Epithelial cell of esophagus (primary cell): ENCODE measurements around the gene HES3.

Experiments used
- DNase-seq: peaks from one replicate; pipeline ENCODE4 v3.0.0; 2010; ENCODE audit warnings: low read depth
- H3K4me3 ChIP-seq: 2 replicates; pipeline ENCODE4 v1.5.1; 2011; ENCODE audit warnings: mild to moderate bottlenecking, low read length, control low read depth
- TF ChIP-seq, protein P1 (sequence below): IDR thresholded peaks from 2 replicates; pipeline ENCODE4 v1.5.1; 2011; ENCODE audit warnings: low read depth, mild to moderate bottlenecking, low read length, control low read depth, inconsistent platforms; ENCODE audit not compliant: insufficient read depth; ENCODE audit errors: missing control alignments

HES3 gene

DNA sequence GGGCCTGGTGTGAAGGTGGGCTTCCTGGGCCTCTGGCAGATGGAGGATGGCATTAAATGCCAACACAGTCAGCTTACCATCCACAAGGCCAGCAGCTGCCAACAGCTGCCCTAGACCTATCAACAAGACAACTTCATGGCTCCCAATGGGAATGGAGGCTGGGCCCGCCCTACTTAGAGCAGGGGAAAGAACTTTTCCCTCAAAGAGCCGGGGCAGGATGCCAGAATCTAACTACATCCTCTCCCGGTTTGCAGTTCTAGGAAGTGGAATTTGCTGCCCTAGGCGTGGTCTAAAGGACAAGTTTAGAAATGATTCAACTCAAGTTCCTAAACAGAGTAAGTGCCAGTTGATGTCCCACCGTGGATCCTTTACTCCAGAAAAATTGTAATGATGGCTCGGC, 21.3 kb upstream of the HES3 start:
- TF ChIP-seq, protein P1, sequence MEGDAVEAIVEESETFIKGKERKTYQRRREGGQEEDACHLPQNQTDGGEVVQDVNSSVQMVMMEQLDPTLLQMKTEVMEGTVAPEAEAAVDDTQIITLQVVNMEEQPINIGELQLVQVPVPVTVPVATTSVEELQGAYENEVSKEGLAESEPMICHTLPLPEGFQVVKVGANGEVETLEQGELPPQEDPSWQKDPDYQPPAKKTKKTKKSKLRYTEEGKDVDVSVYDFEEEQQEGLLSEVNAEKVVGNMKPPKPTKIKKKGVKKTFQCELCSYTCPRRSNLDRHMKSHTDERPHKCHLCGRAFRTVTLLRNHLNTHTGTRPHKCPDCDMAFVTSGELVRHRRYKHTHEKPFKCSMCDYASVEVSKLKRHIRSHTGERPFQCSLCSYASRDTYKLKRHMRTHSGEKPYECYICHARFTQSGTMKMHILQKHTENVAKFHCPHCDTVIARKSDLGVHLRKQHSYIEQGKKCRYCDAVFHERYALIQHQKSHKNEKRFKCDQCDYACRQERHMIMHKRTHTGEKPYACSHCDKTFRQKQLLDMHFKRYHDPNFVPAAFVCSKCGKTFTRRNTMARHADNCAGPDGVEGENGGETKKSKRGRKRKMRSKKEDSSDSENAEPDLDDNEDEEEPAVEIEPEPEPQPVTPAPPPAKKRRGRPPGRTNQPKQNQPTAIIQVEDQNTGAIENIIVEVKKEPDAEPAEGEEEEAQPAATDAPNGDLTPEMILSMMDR: no peak
- no peak overlapping the region for H3K4me3 ChIP-seq
- DNase-seq: peak; percentile 30

GRCh38 chr1:6223617-6224016, 20.4 kb upstream of the HES3 start:
- TF ChIP-seq, protein P1: no peak
- H3K4me3 ChIP-seq: no peak overlapping the region
- no peak for DNase-seq

DNA sequence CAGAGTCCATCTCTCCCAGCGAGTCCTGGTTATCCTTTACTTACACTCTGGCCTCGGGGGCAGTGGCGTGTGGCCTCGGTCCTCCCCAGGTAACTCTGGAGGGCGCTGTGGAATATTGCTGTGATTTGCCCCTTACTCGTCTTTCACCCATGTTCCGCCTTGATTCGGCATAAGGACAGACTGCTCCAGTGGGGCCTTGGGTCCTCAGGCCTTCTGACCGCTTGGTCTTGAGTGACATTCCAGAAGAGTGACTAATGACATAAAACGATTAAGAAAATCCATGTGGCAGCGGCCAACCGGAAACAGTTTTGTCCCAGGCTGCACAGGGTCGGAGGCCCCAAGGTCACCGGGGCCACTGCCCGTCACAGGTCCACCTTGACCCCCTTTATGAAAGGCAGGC, 19.3 kb upstream of the HES3 start:
- no peak overlapping the region for H3K4me3 ChIP-seq
- TF ChIP-seq, protein P1: no peak
- no peak for DNase-seq

DNA sequence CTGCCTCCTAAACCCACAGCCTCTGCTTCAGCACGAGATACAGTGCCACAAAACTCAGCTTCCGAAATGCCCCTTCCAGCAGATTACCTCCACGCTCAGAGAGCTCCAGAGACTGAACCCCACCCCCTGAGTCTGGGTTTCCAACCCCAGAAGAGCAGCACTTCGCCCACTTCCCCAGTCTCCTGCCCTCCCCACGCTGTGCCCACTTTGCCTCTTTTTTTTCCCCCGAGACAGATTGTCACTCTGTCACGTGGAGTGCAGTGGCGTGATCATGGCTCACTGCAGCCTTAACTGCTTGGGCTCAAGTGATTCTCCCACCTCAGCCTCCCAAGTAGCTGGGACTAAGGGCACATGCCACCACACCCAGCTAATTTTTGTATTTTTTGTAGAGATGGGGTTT, 18.3 kb upstream of the HES3 start:
- DNase-seq: no peak
- TF ChIP-seq, protein P1: no peak
- no peak overlapping the region for H3K4me3 ChIP-seq

- TF ChIP-seq, protein P1: no peak
- H3K4me3 ChIP-seq: no peak overlapping the region
- no peak for DNase-seq
Observed at GRCh38 chr1:6233376-6233775, 10.6 kb upstream of the HES3 start.

DNA sequence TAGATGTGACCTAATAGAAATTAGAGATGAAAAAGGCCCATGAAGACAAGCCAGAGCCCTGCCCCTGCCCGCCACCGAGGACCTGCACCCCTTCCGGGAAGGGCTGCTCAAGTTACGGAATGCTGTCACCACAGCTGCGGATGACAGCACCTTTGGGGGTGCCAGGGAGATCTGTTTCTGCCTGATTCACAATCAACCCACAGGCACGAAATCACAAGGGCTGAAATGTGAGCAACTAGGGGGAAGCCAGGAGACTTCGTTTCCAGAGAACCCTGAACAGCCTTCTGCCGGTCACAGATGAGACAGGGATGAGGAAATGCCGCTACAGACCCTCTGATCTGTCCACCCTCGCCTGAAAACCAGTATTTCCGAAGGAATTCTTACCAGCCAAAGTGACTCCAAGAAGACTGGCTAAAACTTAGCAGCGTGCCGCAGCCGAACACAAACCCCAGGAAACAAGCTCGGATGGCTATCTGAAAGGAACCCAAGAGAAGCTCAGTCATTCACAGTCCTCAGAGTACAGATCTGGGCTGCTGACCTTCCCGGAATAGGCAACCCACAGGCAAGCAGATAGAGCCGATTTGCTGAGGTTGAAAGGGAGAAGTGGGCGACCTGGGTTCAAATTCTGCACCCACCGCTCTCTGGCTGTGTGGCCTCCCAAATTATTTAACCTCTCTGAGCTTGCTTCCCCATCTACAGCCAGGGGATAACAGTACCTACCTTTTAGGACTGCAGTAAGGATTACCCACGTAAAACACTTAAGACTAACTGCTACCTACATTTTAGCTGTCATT, 9.3 kb upstream of the HES3 start:
- TF ChIP-seq, protein P1: no peak
- peak overlapping the region; percentile 73 for H3K4me3 ChIP-seq
- peak; percentile 36 for DNase-seq

DNA sequence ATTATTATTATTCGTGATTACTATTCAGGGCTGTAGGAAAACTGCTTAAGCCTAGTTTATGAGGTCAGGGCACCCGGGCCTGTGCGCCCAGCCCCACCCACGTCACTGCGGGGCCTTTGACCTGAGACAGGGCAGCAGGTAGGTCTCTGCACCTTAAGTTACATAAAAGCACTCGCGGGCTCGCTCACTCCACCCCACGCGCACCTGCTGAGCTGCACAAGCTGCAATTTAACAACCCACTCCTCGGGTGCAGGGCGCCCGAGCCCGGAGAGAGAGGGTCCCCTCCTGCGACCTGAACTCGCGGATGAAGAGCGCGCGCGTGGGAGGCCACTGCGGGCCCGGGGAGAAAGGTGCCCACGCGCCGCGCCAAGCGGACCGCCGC, 8.7 kb upstream of the HES3 start:
- DNase-seq: no peak
- peak overlapping the region; percentile 73 for H3K4me3 ChIP-seq
- TF ChIP-seq, protein P1: no peak
